Neutrophil (primary cell): ENCODE measurements around the gene DSCAML1.

ENCODE experiments used
- H3K27ac ChIP-seq: fragments of 200-600 bp; sonication (generic); 2 replicates; pipeline ENCODE4 v1.5.1; 2016; ENCODE audit warnings: mild to moderate bottlenecking, moderate library complexity
- H3K27me3 ChIP-seq: fragments of 200-600 bp; sonication (generic); 2 replicates; pipeline ENCODE4 v1.6.0; 2016; ENCODE audit warnings: mild to moderate bottlenecking
- H3K36me3 ChIP-seq: fragments of 200-600 bp; sonication (generic); 2 replicates; pipeline ENCODE4 v1.5.1; 2017
- H3K4me1 ChIP-seq, 2 experiments: fragments of 200-600 bp in 1 of 2; sonication (generic) in 1 of 2; 1 replicate in 1 of 2; 2 replicates in 1 of 2; pipeline versions ENCODE4 v1.5.1 to v1.6.1; 2013 to 2016; ENCODE audit warnings: low read depth in 1 of 2, low read length in 1 of 2, mild to moderate bottlenecking in 1 of 2, moderate library complexity in 1 of 2; ENCODE audit not compliant: control insufficient read depth in 1 of 2, insufficient read depth in 1 of 2
- H3K4me3 ChIP-seq, 2 experiments: fragments of 200-600 bp in 1 of 2; sonication (generic) in 1 of 2; 1 replicate in 1 of 2; 2 replicates in 1 of 2; pipeline ENCODE4 v1.5.1; 2013 to 2016; ENCODE audit warnings: low read depth in 1 of 2, low read length in 1 of 2, mild to moderate bottlenecking in 1 of 2, moderate library complexity in 1 of 2
- H3K9me3 ChIP-seq: fragments of 200-600 bp; sonication (generic); 2 replicates; pipeline ENCODE4 v1.5.1; 2016
- CTCF ChIP-seq: fragments of 200-600 bp; sonication (generic); IDR thresholded peaks from 2 replicates; pipeline ENCODE4 v1.5.1; 2016; ENCODE audit warnings: antibody characterized with exemption

The DSCAML1 gene

GRCh38 chr11:117520966-117521365, 276.1 kb downstream of the DSCAML1 start:
- Histone ChIP-seq H3K27me3 (no peaks in the 10 kb centered on the region), H3K36me3 (no peaks in the 10 kb centered on the region), H3K27ac (no peak overlapping the region), H3K4me1 (no peaks in the 10 kb centered on the region), H3K9me3 (no peaks in the 10 kb centered on the region), H3K4me3 (no peak overlapping the region)
- TF ChIP-seq CTCF, result no peak

GRCh38 chr11:117520201-117520600, 276.8 kb downstream of the DSCAML1 start:
- Histone ChIP-seq H3K4me1 (no peaks in the 10 kb centered on the region), H3K4me3 (no peak overlapping the region), H3K27ac (no peak overlapping the region), H3K9me3 (no peaks in the 10 kb centered on the region), H3K27me3 (no peaks in the 10 kb centered on the region), H3K36me3 (no peaks in the 10 kb centered on the region)
- no peak for TF ChIP-seq CTCF

GRCh38 chr11:117519590-117519989, 277.4 kb downstream of the DSCAML1 start:
- Histone ChIP-seq H3K4me3 (no peak overlapping the region), H3K36me3 (no peaks in the 10 kb centered on the region), H3K4me1 (no peaks in the 10 kb centered on the region), H3K27me3 (no peaks in the 10 kb centered on the region), H3K9me3 (no peaks in the 10 kb centered on the region), H3K27ac (no peak overlapping the region)
- TF ChIP-seq CTCF, result no peak

GRCh38 chr11:117519170-117519569, 277.8 kb downstream of the DSCAML1 start:
- H3K36me3 ChIP-seq, result no peaks in the 10 kb centered on the region
- no peaks in the 10 kb centered on the region for H3K4me1 ChIP-seq
- no peaks in the 10 kb centered on the region for H3K27me3 ChIP-seq
- no peak for TF ChIP-seq CTCF
- no peaks in the 10 kb centered on the region for H3K9me3 ChIP-seq
- no peak overlapping the region for H3K27ac ChIP-seq
- no peak overlapping the region for H3K4me3 ChIP-seq

- Histone ChIP-seq H3K27ac (no peak overlapping the region), H3K36me3 (no peaks in the 10 kb centered on the region), H3K4me3 (no peak overlapping the region), H3K9me3 (no peaks in the 10 kb centered on the region), H3K4me1 (no peaks in the 10 kb centered on the region), H3K27me3 (no peaks in the 10 kb centered on the region)
- no peak for TF ChIP-seq CTCF
These were observed 278.6 kb downstream of the DSCAML1 start for GRCh38 chr11:117518455-117518854.

- no peaks in the 10 kb centered on the region for H3K36me3 ChIP-seq
- TF ChIP-seq CTCF, result no peak
- H3K27ac ChIP-seq, result no peak overlapping the region
- H3K4me3 ChIP-seq, result no peak overlapping the region
- H3K27me3 ChIP-seq, result no peaks in the 10 kb centered on the region
- H3K9me3 ChIP-seq, result no peaks in the 10 kb centered on the region
- H3K4me1 ChIP-seq, result no peaks in the 10 kb centered on the region
These were observed 279.9 kb downstream of the DSCAML1 start for GRCh38 chr11:117517097-117517496.
